ENCODE measurements around the gene RFX2.
"Not testable (repeated sequence)": the region's sequence is repeated elsewhere in the genome, so short reads cannot be mapped to it uniquely, and the experiment has no call there.

Gene RFX2

GRCh38 chr19:6033744-6034264, 76.5 kb downstream of the RFX2 start:
- no peak for DNase-seq

GRCh38 chr19:6032827-6033226, 77.5 kb downstream of the RFX2 start:
- no peak for DNase-seq

GRCh38 chr19:6032381-6032780, 77.9 kb downstream of the RFX2 start:
- no peak for DNase-seq

GRCh38 chr19:6030214-6030507, 80.1 kb downstream of the RFX2 start:
- no peak for DNase-seq

- no peak for DNase-seq
Measured at GRCh38 chr19:6026390-6027227, 83.7 kb downstream of the RFX2 start.

- not testable (repeated sequence) for DNase-seq
Measured at GRCh38 chr19:6024756-6025155, 85.5 kb downstream of the RFX2 start.

GRCh38 chr19:6023936-6024335, 86.4 kb downstream of the RFX2 start:
- DNase-seq: no peak

GRCh38 chr19:6023085-6023682, 87.1 kb downstream of the RFX2 start:
- no peak for DNase-seq

- no peak for DNase-seq
Measured at GRCh38 chr19:6022570-6023064, 87.7 kb downstream of the RFX2 start.

GRCh38 chr19:6021878-6022569, 88.3 kb downstream of the RFX2 start:
- DNase-seq: no peak

- no peak for DNase-seq
Measured at GRCh38 chr19:6020972-6021805, 89.1 kb downstream of the RFX2 start.

GRCh38 chr19:6020166-6020882, 90.0 kb downstream of the RFX2 start:
- no peak for DNase-seq

GRCh38 chr19:6018786-6019185, 91.5 kb downstream of the RFX2 start:
- DNase-seq: no peak

GRCh38 chr19:6017576-6017975, 92.7 kb downstream of the RFX2 start:
- DNase-seq: no peak

GRCh38 chr19:6015841-6016545, 94.3 kb downstream of the RFX2 start:
- DNase-seq: no peak

- no peak for DNase-seq
Measured at GRCh38 chr19:6014551-6015135, 95.7 kb downstream of the RFX2 start.

- no peak for DNase-seq
Measured at GRCh38 chr19:6012426-6013170, 97.7 kb downstream of the RFX2 start.

GRCh38 chr19:6011794-6012193, 98.5 kb downstream of the RFX2 start:
- no peak for DNase-seq

GRCh38 chr19:6011206-6011605, 99.1 kb downstream of the RFX2 start:
- DNase-seq: no peak

- no peak for DNase-seq
Measured at GRCh38 chr19:6010107-6010506, 100.2 kb downstream of the RFX2 start.
